ENCODE measurements around the gene DDI2. TPM values are rescaled to one million over a fixed set of nuclear protein-coding genes. Genes with fewer than 3 reads are reported as not detected.

DDI2 gene
- polyA plus RNA-seq, 1 donor (not counting 4 experiments of a cell fraction or from before 2014, with no cell fraction given) = 11.5 TPM

GRCh38 chr1:15676010-15676409 is 58.8 kb downstream of the DDI2 start:
- Histone ChIP-seq H2AFZ (ENCODE audit: control insufficient read depth, low read length) (no peak overlapping the region), H3K4me2 (ENCODE audit: control insufficient read depth, extremely low read depth, insufficient read depth, low read depth, low read length) (no peak overlapping the region), H3K9ac (ENCODE audit: control insufficient read depth, extremely low read depth, insufficient read depth, low read length) (no peak overlapping the region), H3K27ac (ENCODE audit: control insufficient read depth, insufficient read depth, low read length) (no peak overlapping the region), H3K9me1 (ENCODE audit: control insufficient read depth, extremely low read depth, insufficient read depth, low read length) (no peaks in the 10 kb centered on the region), H3K4me3 (ENCODE audit: control insufficient read depth in 2 of 3, extremely low read depth in 1 of 3, insufficient read depth in 2 of 3, low read depth in 1 of 3, low read length in 3 of 3) (no peak overlapping the region), H3K36me3 (ENCODE audit: control insufficient read depth in 2 of 2, extremely low read depth in 1 of 2, insufficient read depth in 2 of 2, low read length in 2 of 2) (no peaks in the 10 kb centered on the region), H3K79me2 (ENCODE audit: control insufficient read depth, insufficient read depth, low read length) (no peaks in the 10 kb centered on the region), H4K20me1 (ENCODE audit: control insufficient read depth, extremely low read depth, insufficient read depth, low read length) (no peaks in the 10 kb centered on the region), H3K9me3 (ENCODE audit: control insufficient read depth, low read depth, low read length) (no peaks in the 10 kb centered on the region), H3K27me3 (ENCODE audit: control insufficient read depth, extremely low read depth, insufficient read depth, low read length) (no peaks in the 10 kb centered on the region), H3K4me1 (ENCODE audit: control insufficient read depth, extremely low read depth, insufficient read depth, low read length) (peaks cover 29% of the 10 kb centered on the region)
- dilution Hi-C loops (cut with MboI; ENCODE audit: extremely low pct_ligation_motif_present, low sequenced_read_pairs) = no loop called here
- TF ChIP-seq EZH2 (IDR thresholded peaks at IDR 0.05; ENCODE audit: low read length) = no peak
- TF ChIP-seq CTCF (optimal IDR thresholded peaks at IDR 0.05 in 1 of 3, IDR thresholded peaks at IDR 0.05 in 1 of 3, conservative IDR thresholded peaks at IDR 0.05 in 1 of 3; ENCODE audit: extremely low read depth in 1 of 3, insufficient read depth in 2 of 3, low read length in 3 of 3) = no peak
- FAIRE-seq = no peak
- DNase-seq (ENCODE audit: low read depth, low spot score) = no peak

DNA sequence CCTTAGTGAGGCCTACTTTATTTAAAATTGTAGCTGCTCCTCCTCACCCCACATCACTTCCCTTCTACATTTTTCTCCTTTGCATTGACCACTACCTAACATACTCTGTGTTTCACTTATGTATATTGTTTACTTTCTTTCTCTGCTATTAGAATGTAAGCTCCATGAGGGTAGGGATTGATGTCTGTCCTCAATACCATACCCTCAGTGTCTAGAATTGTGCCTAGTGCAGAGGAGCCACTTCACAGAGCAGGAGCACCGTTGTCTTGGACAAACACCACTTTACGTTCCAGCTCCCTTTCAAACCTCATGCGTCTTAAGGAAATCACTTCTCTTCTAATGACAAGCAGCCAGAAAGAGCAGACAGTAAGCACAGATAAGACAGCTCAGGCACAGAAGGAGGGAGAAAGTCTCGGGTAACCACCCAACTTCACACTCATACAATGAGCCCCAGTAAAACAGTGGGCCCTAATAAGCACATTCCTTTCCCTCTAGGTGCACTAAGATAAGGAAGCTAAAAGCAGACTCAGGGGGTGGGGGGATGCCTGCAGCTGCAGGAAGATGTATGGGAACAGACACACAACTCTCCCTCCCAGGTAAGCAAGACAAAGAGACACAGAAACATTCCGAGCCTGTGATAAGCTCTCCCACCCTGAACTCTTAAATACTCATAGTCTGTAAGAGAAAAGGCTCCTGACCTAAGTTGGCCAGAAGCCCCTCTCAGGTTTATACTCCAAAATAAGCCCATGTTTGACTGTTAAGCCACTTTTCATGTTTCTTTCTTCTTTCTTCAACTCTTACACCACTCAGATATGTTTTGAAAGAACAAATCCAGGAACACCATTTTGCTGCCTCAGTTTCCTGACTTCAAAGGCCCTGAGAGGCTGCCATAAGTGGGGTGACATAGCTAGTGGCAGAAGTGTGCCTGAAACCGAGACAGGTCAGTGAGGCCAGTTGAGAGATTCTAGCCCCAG is 59.7 kb downstream of the DDI2 start:
- dilution Hi-C loops (cut with MboI; ENCODE audit: extremely low pct_ligation_motif_present, low sequenced_read_pairs) = no loop called here
- no peak for DNase-seq (ENCODE audit: low read depth, low spot score)
- no peaks in the 10 kb centered on the region for H4K20me1 ChIP-seq (ENCODE audit: control insufficient read depth, extremely low read depth, insufficient read depth, low read length)
- H3K9me3 ChIP-seq (ENCODE audit: control insufficient read depth, low read depth, low read length) = no peaks in the 10 kb centered on the region
- no peak overlapping the region for H3K9ac ChIP-seq (ENCODE audit: control insufficient read depth, extremely low read depth, insufficient read depth, low read length)
- no peak overlapping the region for H3K27ac ChIP-seq (ENCODE audit: control insufficient read depth, insufficient read depth, low read length)
- no peak overlapping the region for H3K4me2 ChIP-seq (ENCODE audit: control insufficient read depth, extremely low read depth, insufficient read depth, low read depth, low read length)
- peaks cover 39% of the 10 kb centered on the region for H3K4me1 ChIP-seq (ENCODE audit: control insufficient read depth, extremely low read depth, insufficient read depth, low read length)
- TF ChIP-seq CTCF (optimal IDR thresholded peaks at IDR 0.05 in 1 of 3, IDR thresholded peaks at IDR 0.05 in 1 of 3, conservative IDR thresholded peaks at IDR 0.05 in 1 of 3; ENCODE audit: extremely low read depth in 1 of 3, insufficient read depth in 2 of 3, low read length in 3 of 3) (no peak), EZH2 (IDR thresholded peaks at IDR 0.05; ENCODE audit: low read length) (no peak)
- no peaks in the 10 kb centered on the region for H3K36me3 ChIP-seq (ENCODE audit: control insufficient read depth in 2 of 2, extremely low read depth in 1 of 2, insufficient read depth in 2 of 2, low read length in 2 of 2)
- no peak for FAIRE-seq
- H3K27me3 ChIP-seq (ENCODE audit: control insufficient read depth, extremely low read depth, insufficient read depth, low read length) = no peaks in the 10 kb centered on the region
- H3K9me1 ChIP-seq (ENCODE audit: control insufficient read depth, extremely low read depth, insufficient read depth, low read length) = no peaks in the 10 kb centered on the region
- H3K79me2 ChIP-seq (ENCODE audit: control insufficient read depth, insufficient read depth, low read length) = no peaks in the 10 kb centered on the region
- H2AFZ ChIP-seq (ENCODE audit: control insufficient read depth, low read length) = no peak overlapping the region
- no peak overlapping the region for H3K4me3 ChIP-seq (ENCODE audit: control insufficient read depth in 2 of 3, extremely low read depth in 1 of 3, insufficient read depth in 2 of 3, low read depth in 1 of 3, low read length in 3 of 3)

Measured in keratinocyte (primary cell).